HL-60/S4 treated with phorbol 12-myristate 13-acetate at 8.2 ng/mL for 4 days and 3 days (cell line): Measurements from ENCODE around the gene CRLF3.
"Not testable (repeated sequence)": the region's sequence is repeated elsewhere in the genome, so short reads cannot be mapped to it uniquely, and the experiment has no call there.

Experiments
- in situ Hi-C: fragments of 300-500 bp; cut with MboI; formaldehyde crosslinking; loops from 2 replicates; pipeline ENCODE4 v1.15.0; 2022; ENCODE audit warnings: low sequenced_read_pairs

The CRLF3 gene

GRCh38 chr17:30816165-30816564 lies 8.3 kb downstream of the CRLF3 start:
- in situ Hi-C loops = no loop called here

GRCh38 chr17:30814860-30815259 lies 9.6 kb downstream of the CRLF3 start:
- in situ Hi-C loops = not testable (repeated sequence)

- in situ Hi-C loops = not testable (repeated sequence)
These were observed 10.3 kb downstream of the CRLF3 start for GRCh38 chr17:30814236-30814635.

- in situ Hi-C loops = no loop called here
These were observed 12.0 kb downstream of the CRLF3 start for GRCh38 chr17:30812218-30813177.

GRCh38 chr17:30809867-30810266 lies 14.6 kb downstream of the CRLF3 start:
- in situ Hi-C loops = no loop called here

- in situ Hi-C loops = no loop called here
These were observed 15.7 kb downstream of the CRLF3 start for GRCh38 chr17:30808785-30809286.

GRCh38 chr17:30807896-30808295 lies 16.6 kb downstream of the CRLF3 start:
- in situ Hi-C loops = no loop called here

- in situ Hi-C loops = no loop called here
These were observed 18.5 kb downstream of the CRLF3 start for GRCh38 chr17:30805944-30806456.

- in situ Hi-C loops = no loop called here
These were observed 22.8 kb downstream of the CRLF3 start for GRCh38 chr17:30801671-30802070.

- in situ Hi-C loops = no loop called here
These were observed 28.5 kb downstream of the CRLF3 start for GRCh38 chr17:30796016-30796415.

- in situ Hi-C loops = no loop called here
These were observed 30.1 kb downstream of the CRLF3 start for GRCh38 chr17:30794372-30794771.

GRCh38 chr17:30793282-30793977 lies 31.1 kb downstream of the CRLF3 start:
- in situ Hi-C loops = no loop called here

- in situ Hi-C loops = no loop called here
These were observed 34.2 kb downstream of the CRLF3 start for GRCh38 chr17:30790279-30790678.

GRCh38 chr17:30788918-30789317 lies 35.6 kb downstream of the CRLF3 start:
- in situ Hi-C loops = no loop called here

- in situ Hi-C loops = no loop called here
These were observed 42.3 kb downstream of the CRLF3 start for GRCh38 chr17:30782206-30782605.

GRCh38 chr17:30780343-30780742 lies 44.1 kb downstream of the CRLF3 start:
- in situ Hi-C loops = no loop called here

- in situ Hi-C loops = not testable (repeated sequence)
These were observed 55.7 kb downstream of the CRLF3 start for GRCh38 chr17:30768771-30769170.

GRCh38 chr17:30767641-30768404 lies 56.7 kb downstream of the CRLF3 start:
- in situ Hi-C loops = not testable (repeated sequence)

GRCh38 chr17:30761060-30761459 lies 63.4 kb downstream of the CRLF3 start:
- in situ Hi-C loops = no loop called here

- in situ Hi-C loops = loop anchor here (10.0 kb wide), 1 partner anchor 1212 kb away; no protein-coding TSS in a partner anchor
These were observed 71.2 kb downstream of the CRLF3 start for GRCh38 chr17:30753291-30753690.

GRCh38 chr17:30750982-30751381 lies 73.5 kb downstream of the CRLF3 start:
- in situ Hi-C loops = loop anchor here (10.0 kb wide), 1 partner anchor 1214 kb away; no protein-coding TSS in a partner anchor
